GM18517 (cell line): ENCODE results near the gene PLA2G12B.
"Not testable (repeated sequence)": the region's sequence is repeated elsewhere in the genome, so short reads cannot be mapped to it uniquely, and the experiment has no call there.

Experiments
- ATAC-seq: cut with Tn5 transposase; IDR thresholded peaks from one replicate; pipeline ENCODE4 v1.9.1; 2021; ENCODE audit warnings: mild to moderate bottlenecking, moderate library complexity; ENCODE audit not compliant: unreplicated experiment

The PLA2G12B gene

GRCh38 chr10:72943498-72944234 is 10.9 kb downstream of the PLA2G12B start:
- no peak for ATAC-seq

GRCh38 chr10:72935361-72935760 is 19.2 kb downstream of the PLA2G12B start:
- ATAC-seq, result no peak

GRCh38 chr10:72932259-72933015 is 22.2 kb downstream of the PLA2G12B start:
- ATAC-seq, result no peak

- no peak for ATAC-seq
These were observed 24.3 kb downstream of the PLA2G12B start for GRCh38 chr10:72930276-72930675.

GRCh38 chr10:72928798-72929197 is 25.8 kb downstream of the PLA2G12B start:
- no peak for ATAC-seq

GRCh38 chr10:72927485-72927884 is 27.1 kb downstream of the PLA2G12B start:
- no peak for ATAC-seq

GRCh38 chr10:72925951-72926465 is 28.6 kb downstream of the PLA2G12B start:
- no peak for ATAC-seq

- no peak for ATAC-seq
These were observed 30.3 kb downstream of the PLA2G12B start for GRCh38 chr10:72924351-72924750.

GRCh38 chr10:72921147-72921683 is 33.4 kb downstream of the PLA2G12B start:
- not testable (repeated sequence) for ATAC-seq

- ATAC-seq, result no peak
These were observed 36.3 kb downstream of the PLA2G12B start for GRCh38 chr10:72918352-72918751.

GRCh38 chr10:72917803-72918332 is 36.7 kb downstream of the PLA2G12B start:
- ATAC-seq, result not testable (repeated sequence)

GRCh38 chr10:72917201-72917600 is 37.4 kb downstream of the PLA2G12B start:
- ATAC-seq, result not testable (repeated sequence)

GRCh38 chr10:72913287-72913686 is 41.3 kb downstream of the PLA2G12B start:
- ATAC-seq, result no peak

GRCh38 chr10:72912736-72913135 is 41.9 kb downstream of the PLA2G12B start:
- ATAC-seq, result no peak

- ATAC-seq, result no peak
These were observed 42.8 kb downstream of the PLA2G12B start for GRCh38 chr10:72911758-72912157.

GRCh38 chr10:72910705-72911104 is 43.9 kb downstream of the PLA2G12B start:
- ATAC-seq, result no peak

GRCh38 chr10:72906446-72906845 is 48.2 kb downstream of the PLA2G12B start:
- ATAC-seq, result no peak

GRCh38 chr10:72904806-72905205 is 49.8 kb downstream of the PLA2G12B start:
- no peak for ATAC-seq

GRCh38 chr10:72903941-72904446 is 50.6 kb downstream of the PLA2G12B start:
- ATAC-seq, result not testable (repeated sequence)

- no peak for ATAC-seq
These were observed 55.1 kb downstream of the PLA2G12B start for GRCh38 chr10:72899545-72899944.

GRCh38 chr10:72898616-72899015 is 56.0 kb downstream of the PLA2G12B start:
- no peak for ATAC-seq
